Activated CD8-positive, alpha-beta memory T cell treated with anti-CD3 and anti-CD28 coated beads for 24 hours (primary cell): ENCODE measurements around the gene CLEC5A.
A peak's percentile ranks its signal among the peaks of the same experiment; 100 is the strongest.
"Not testable (repeated sequence)": the region's sequence is repeated elsewhere in the genome, so short reads cannot be mapped to it uniquely, and the experiment has no call there.

Experiments
- DNase-seq: peaks from one replicate; pipeline ENCODE4 v3.0.0-alpha.2; 2020

CLEC5A gene

GRCh38 chr7:141946796-141947195 is at the start of gene CLEC5A:
Gene CLEC5A, minus strand, starts transcription at chr7:141946974. Its CDS starts 682 bp downstream, at chr7:141946292.
- no peak for DNase-seq

- no peak for DNase-seq
These were observed 46.6 kb upstream of the CLEC5A start for GRCh38 chr7:141993354-141993753.

- DNase-seq: no peak
These were observed 45.9 kb upstream of the CLEC5A start for GRCh38 chr7:141992688-141993087.

- no peak for DNase-seq
These were observed 45.4 kb upstream of the CLEC5A start for GRCh38 chr7:141992156-141992555.

GRCh38 chr7:141991140-141991539 is 44.4 kb upstream of the CLEC5A start:
- no peak for DNase-seq

- no peak for DNase-seq
These were observed 43.4 kb upstream of the CLEC5A start for GRCh38 chr7:141990011-141990725.

- not testable (repeated sequence) for DNase-seq
These were observed 41.0 kb upstream of the CLEC5A start for GRCh38 chr7:141987803-141988202.

GRCh38 chr7:141986923-141987322 is 40.1 kb upstream of the CLEC5A start:
- DNase-seq: no peak

- not testable (repeated sequence) for DNase-seq
These were observed 39.2 kb upstream of the CLEC5A start for GRCh38 chr7:141985926-141986325.

GRCh38 chr7:141979568-141979967 is 32.8 kb upstream of the CLEC5A start:
- DNase-seq: no peak

GRCh38 chr7:141978351-141978750 is 31.6 kb upstream of the CLEC5A start:
- no peak for DNase-seq

GRCh38 chr7:141976524-141977245 is 29.9 kb upstream of the CLEC5A start:
- DNase-seq: no peak

- peak; percentile 89 for DNase-seq
These were observed 29.2 kb upstream of the CLEC5A start for GRCh38 chr7:141975806-141976523.

- no peak for DNase-seq
These were observed 28.1 kb upstream of the CLEC5A start for GRCh38 chr7:141974831-141975230.

GRCh38 chr7:141973673-141974072 is 26.9 kb upstream of the CLEC5A start, which contains the start of gene TAS2R38:
Gene TAS2R38, minus strand, starts transcription at chr7:141973773. Its CDS starts 84 bp downstream, at chr7:141973689.
- DNase-seq: no peak

- DNase-seq: no peak
These were observed 14.1 kb upstream of the CLEC5A start for GRCh38 chr7:141960687-141961422.

- DNase-seq: no peak
These were observed 9.3 kb upstream of the CLEC5A start for GRCh38 chr7:141956084-141956483.

GRCh38 chr7:141954334-141954733 is 7.6 kb upstream of the CLEC5A start:
- DNase-seq: no peak

GRCh38 chr7:141952461-141952860 is 5.7 kb upstream of the CLEC5A start:
- no peak for DNase-seq

GRCh38 chr7:141950806-141951205 is 4.0 kb upstream of the CLEC5A start:
- no peak for DNase-seq

- DNase-seq: no peak
These were observed 3.1 kb upstream of the CLEC5A start for GRCh38 chr7:141949911-141950310.

GRCh38 chr7:141949451-141949850 is 2.7 kb upstream of the CLEC5A start:
- DNase-seq: no peak

- DNase-seq: no peak
These were observed 2.2 kb upstream of the CLEC5A start for GRCh38 chr7:141949021-141949420.
